SK-N-SH (cell line): ENCODE data around the gene GPRC5A. TPM values are rescaled to one million over a fixed set of nuclear protein-coding genes. Genes with fewer than 3 reads are reported as not detected.

Source experiments
- CTCF ChIA-PET: fragments of 300-600, 350-600 bp; formaldehyde crosslinking; extraction: SDS; loops from one replicate; lab custom pipeline; 2021; lab: Yijun Ruan, JAX
- POLR2A ChIA-PET: fragments of 350-600 bp; sonication (Branson Sonifier 250); formaldehyde crosslinking; extraction: SDS; loops from one replicate; lab custom pipeline; 2020; ENCODE audit warnings: antibody characterized with exemption, inconsistent platforms; lab: Yijun Ruan, JAX
- DNase-seq: peaks from one replicate; pipeline ENCODE4 v3.0.0; 2012
- H2AFZ ChIP-seq: fragments of 200-600 bp; sonication (generic); 2 replicates; pipeline ENCODE4 v1.8.1; 2016; ENCODE audit warnings: antibody characterized with exemption, mild to moderate bottlenecking, low read depth
- H3F3A ChIP-seq: fragments of 200-600 bp; sonication (generic); replicated peaks from 2 replicates; pipeline ENCODE3; 2016; ENCODE audit warnings: antibody characterized with exemption, mild to moderate bottlenecking; ENCODE audit not compliant: insufficient read depth
- H3K27ac ChIP-seq, 2 experiments: fragments of 200-500 bp in 1 of 2; fragments of 200-600 bp in 1 of 2; sonication (Bioruptor generic) in 1 of 2; sonication (generic), shearing (Covaris generic) in 1 of 2; 2 replicates each; pipeline versions ENCODE4 v1.5.1 to v1.6.1; 2014 to 2016; ENCODE audit warnings: low read depth in 2 of 2, inconsistent platforms in 1 of 2, low read length in 1 of 2, mild to moderate bottlenecking in 1 of 2, mixed read lengths in 1 of 2
- H3K27me3 ChIP-seq: fragments of 200-600 bp; sonication (generic), shearing (Covaris generic); 2 replicates; pipeline ENCODE4 v1.6.1; 2016; ENCODE audit warnings: mixed run types; ENCODE audit not compliant: insufficient read depth
- H3K36me3 ChIP-seq, 2 experiments: fragments of 200-500 bp in 1 of 2; fragments of 200-600 bp in 1 of 2; sonication (Bioruptor generic) in 1 of 2; sonication (generic) in 1 of 2; replicated peaks in 1 of 2; 2 replicates each; pipeline versions ENCODE3 to v1.5.1; 2014 to 2016; ENCODE audit warnings: low read length in 1 of 2, mild to moderate bottlenecking in 1 of 2; ENCODE audit not compliant: insufficient read depth in 2 of 2, control insufficient read depth in 1 of 2
- H3K4me1 ChIP-seq, 2 experiments: fragments of 200-500 bp in 1 of 2; fragments of 200-600 bp in 1 of 2; sonication (Bioruptor generic) in 1 of 2; sonication (generic), shearing (Covaris generic) in 1 of 2; 2 replicates each; pipeline versions ENCODE4 v1.5.1 to v1.6.1; 2014 to 2016; ENCODE audit warnings: low read depth in 1 of 2, low read length in 1 of 2, mixed run types in 1 of 2; ENCODE audit not compliant: insufficient read depth in 2 of 2, control insufficient read depth in 1 of 2
- H3K4me2 ChIP-seq: fragments of 200-600 bp; sonication (generic), shearing (Covaris generic); 2 replicates; pipeline ENCODE4 v1.6.1; 2017; ENCODE audit warnings: mixed run types
- H3K4me3 ChIP-seq, 2 experiments: fragments of 200-500 bp in 1 of 2; fragments of 200-600 bp in 1 of 2; sonication (Bioruptor generic) in 1 of 2; sonication (generic), shearing (Covaris generic) in 1 of 2; 2 replicates each; pipeline versions ENCODE4 v1.5.1 to v1.8.1; 2014 to 2016; ENCODE audit warnings: low read depth in 2 of 2, inconsistent platforms in 1 of 2, low read length in 1 of 2, mild to moderate bottlenecking in 1 of 2, mixed read lengths in 1 of 2, moderate library complexity in 1 of 2
- H3K79me2 ChIP-seq: fragments of 200-600 bp; sonication (generic); 2 replicates; pipeline ENCODE4 v1.8.1; 2017; ENCODE audit warnings: mild to moderate bottlenecking; ENCODE audit not compliant: insufficient read depth
- H3K9ac ChIP-seq: fragments of 200-600 bp; sonication (generic); 2 replicates; pipeline ENCODE4 v1.6.1; 2017; ENCODE audit warnings: mixed run types
- H3K9me2 ChIP-seq: fragments of 200-600 bp; sonication (generic); 2 replicates; pipeline ENCODE4 v1.6.1; 2017; ENCODE audit warnings: mixed run types
- H3K9me3 ChIP-seq: fragments of 200-600 bp; sonication (generic); 2 replicates; pipeline ENCODE4 v1.6.1; 2017; ENCODE audit warnings: mixed run types, mild to moderate bottlenecking, moderate library complexity
- H4K20me1 ChIP-seq: fragments of 200-600 bp; sonication (generic); 2 replicates; pipeline ENCODE4 v1.6.1; 2017; ENCODE audit warnings: mild to moderate bottlenecking, mixed run types; ENCODE audit not compliant: insufficient read depth
- CHD2 ChIP-seq: fragments of 150-350 bp; IDR thresholded peaks from 2 replicates; pipeline ENCODE4 v1.6.1; 2018; ENCODE audit warnings: low read length; ENCODE audit not compliant: partially characterized antibody
- FOXJ3 ChIP-seq: sonication (generic); formaldehyde crosslinking; IDR thresholded peaks from 2 replicates; pipeline ENCODE4 v1.5.1; 2020; ENCODE audit warnings: mild to moderate bottlenecking, missing genetic modification reagents
- GABPA ChIP-seq: IDR thresholded peaks from 2 replicates; pipeline ENCODE4 v1.4.0; 2012; ENCODE audit warnings: low read depth, mild to moderate bottlenecking
- GATA2 ChIP-seq: sonication (generic); formaldehyde crosslinking; IDR thresholded peaks from 2 replicates; pipeline ENCODE4 v1.5.0; 2020; ENCODE audit warnings: mild to moderate bottlenecking, missing genetic modification reagents
- IRF3 ChIP-seq: fragments of 150-350 bp; IDR thresholded peaks from 2 replicates; pipeline ENCODE4 v1.6.1; 2016; ENCODE audit warnings: mild to moderate bottlenecking, low read depth, low read length
- JUND ChIP-seq: IDR thresholded peaks from 2 replicates; pipeline ENCODE4 v1.4.0; 2012
- MAX ChIP-seq: IDR thresholded peaks from 2 replicates; pipeline ENCODE4 v1.4.0; 2012; ENCODE audit warnings: low read depth
- MEF2A ChIP-seq: IDR thresholded peaks from 2 replicates; pipeline ENCODE4 v1.4.0; 2012; ENCODE audit warnings: low read depth, borderline replicate concordance
- MXI1 ChIP-seq: IDR thresholded peaks from 2 replicates; pipeline ENCODE4 v1.6.1; 2012; ENCODE audit warnings: mild to moderate bottlenecking, low read depth, low read length, improper control_type of control experiment
- POLR2AphosphoS5 ChIP-seq: IDR thresholded peaks from 2 replicates; pipeline ENCODE4 v1.6.1; 2012; ENCODE audit warnings: low read depth, low read length
- REST ChIP-seq: IDR thresholded peaks from 2 replicates; pipeline ENCODE4 v1.6.1; 2012; ENCODE audit warnings: mild to moderate bottlenecking, low read depth, low read length, moderate library complexity
- SMC3 ChIP-seq: IDR thresholded peaks from 2 replicates; pipeline ENCODE4 v1.6.1; 2012; ENCODE audit warnings: low read depth, low read length, improper control_type of control experiment
- TEAD4 ChIP-seq: IDR thresholded peaks from 2 replicates; pipeline ENCODE4 v1.4.0; 2012; ENCODE audit warnings: mild to moderate bottlenecking, borderline replicate concordance; ENCODE audit not compliant: insufficient read depth
- USF2 ChIP-seq: fragments of 150-350 bp; IDR thresholded peaks from 2 replicates; pipeline ENCODE4 v1.6.1; 2017; ENCODE audit warnings: antibody characterized with exemption, low read length, low read depth, borderline replicate concordance
- YY1 ChIP-seq: IDR thresholded peaks from 2 replicates; pipeline ENCODE4 v1.4.0; 2012; ENCODE audit warnings: low read depth, mild to moderate bottlenecking
- WGBS: methylation state at CpG from one replicate; pipeline ENCODE4 v1.1.6; 2017; ENCODE audit warnings: low lambda C conversion rate; 5-methylcytosine and 5-hydroxymethylcytosine counted together
- polyA plus RNA-seq, 3 experiments: library from polyadenylated mRNA; depleted of rRNA; stranded (reverse); fragments of >200 nt; gene quantifications; 2 replicates each; pipeline ENCODE4 v1.2.3, GENCODE V29; 2012

The GPRC5A gene
- polyA plus RNA-seq, 1 of the 3 experiments (the other 2 are of a cell fraction): 12.7 TPM

GRCh38 chr12:12947902-12948301, 56.5 kb downstream of the GPRC5A start:
- Histone ChIP-seq H3K9me3 (no peaks in the 10 kb centered on the region), H3K27me3 (no peaks in the 10 kb centered on the region), H3F3A (no peaks in the 10 kb centered on the region), H4K20me1 (no peaks in the 10 kb centered on the region), H3K9ac (no peak overlapping the region), H3K79me2 (no peaks in the 10 kb centered on the region), H3K4me2 (no peak overlapping the region), H3K4me3 (no peak overlapping the region), H2AFZ (no peak overlapping the region), H3K27ac (no peak overlapping the region), H3K36me3 (no peaks in the 10 kb centered on the region), H3K4me1 (no peaks in the 10 kb centered on the region), H3K9me2 (no peaks in the 10 kb centered on the region)
- POLR2A ChIA-PET: no interaction called here
- 92% methylated on average over 4 of the region's 4 CpGs for WGBS
- CTCF ChIA-PET: interaction anchor here (0.7 kb wide), 1 partner anchor 1238 kb away, joined by 3 read pairs; no protein-coding TSS in a partner anchor
- TF ChIP-seq YY1: no peak
- no peak for TF ChIP-seq GABPA
- TF ChIP-seq SMC3: no peak
- no peak for TF ChIP-seq MAX
- TF ChIP-seq REST: no peak
- no peak for TF ChIP-seq MEF2A
- no peak for TF ChIP-seq GATA2 (CRISPR knock-in tag)
- no peak for TF ChIP-seq MXI1
- no peak for TF ChIP-seq CHD2
- TF ChIP-seq IRF3: no peak
- TF ChIP-seq POLR2AphosphoS5: no peak
- TF ChIP-seq USF2: no peak
- no peak for TF ChIP-seq FOXJ3 (CRISPR knock-in tag)
- no peak for TF ChIP-seq TEAD4
- TF ChIP-seq JUND: no peak
- DNase-seq: no peak
